HG03432 (cell line): ENCODE results near the gene MUC12.
"Not testable (repeated sequence)": the region's sequence is repeated elsewhere in the genome, so short reads cannot be mapped to it uniquely, and the experiment has no call there.

Experiments
- ATAC-seq: cut with Tn5 transposase; IDR thresholded peaks from one replicate; pipeline ENCODE4 v1.9.1; 2021; ENCODE audit warnings: mild to moderate bottlenecking, moderate library complexity; ENCODE audit not compliant: unreplicated experiment

Gene MUC12

GRCh38 chr7:100959894-100960293 lies 9.5 kb upstream of the MUC12 start:
- no peak for ATAC-seq

GRCh38 chr7:100962537-100962936 lies 6.8 kb upstream of the MUC12 start:
- no peak for ATAC-seq

- no peak for ATAC-seq
Observed at GRCh38 chr7:100963386-100963785, 6.0 kb upstream of the MUC12 start.

GRCh38 chr7:100963874-100964273 lies 5.5 kb upstream of the MUC12 start:
- ATAC-seq, result no peak

- no peak for ATAC-seq
Observed at GRCh38 chr7:100964630-100965029, 4.7 kb upstream of the MUC12 start.

- no peak for ATAC-seq
Observed at GRCh38 chr7:100965045-100965722, 4.2 kb upstream of the MUC12 start.

GRCh38 chr7:100965723-100966541 lies 3.4 kb upstream of the MUC12 start:
- no peak for ATAC-seq

GRCh38 chr7:100966542-100967291 lies 2.6 kb upstream of the MUC12 start:
- no peak for ATAC-seq

GRCh38 chr7:100967292-100967863 lies 2.0 kb upstream of the MUC12 start:
- no peak for ATAC-seq

GRCh38 chr7:100968031-100968430 lies 1.3 kb upstream of the MUC12 start:
- no peak for ATAC-seq

GRCh38 chr7:100968650-100969049 lies 715 bp upstream of the MUC12 start:
- ATAC-seq, result no peak

- no peak for ATAC-seq
Observed at GRCh38 chr7:100971111-100972001, 2.0 kb downstream of the MUC12 start.

- no peak for ATAC-seq
Observed at GRCh38 chr7:100972002-100972347, 2.6 kb downstream of the MUC12 start.

- ATAC-seq, result no peak
Observed at GRCh38 chr7:100974021-100974420, 4.7 kb downstream of the MUC12 start.

GRCh38 chr7:100975371-100975821 lies 6.0 kb downstream of the MUC12 start:
- ATAC-seq, result no peak

- no peak for ATAC-seq
Observed at GRCh38 chr7:100978300-100978699, 8.9 kb downstream of the MUC12 start.

GRCh38 chr7:100983451-100984187 lies 14.3 kb downstream of the MUC12 start:
- ATAC-seq, result no peak

- not testable (repeated sequence) for ATAC-seq
Observed at GRCh38 chr7:100984241-100984918, 15.0 kb downstream of the MUC12 start.
